Dermis blood vessel endothelial cell (primary cell): Measurements from ENCODE around the gene ANKS1A. TPM values are rescaled to one million over a fixed set of nuclear protein-coding genes. Genes with fewer than 3 reads are reported as not detected.
A peak's percentile ranks its signal among the peaks of the same experiment; 100 is the strongest.
"Not testable (repeated sequence)": the region's sequence is repeated elsewhere in the genome, so short reads cannot be mapped to it uniquely, and the experiment has no call there.

Experiments used
- DNase-seq: peaks from one replicate; pipeline ENCODE4 v3.0.0; 2010
- total RNA-seq: library from RNA; depleted of rRNA; stranded (reverse); fragments of >200 nt; gene quantifications from 2 replicates; pipeline ENCODE4 v1.2.3, GENCODE V29; 2014

The ANKS1A gene
- total RNA-seq, 1 donor from 2014 or later, result 53.6 TPM

DNA sequence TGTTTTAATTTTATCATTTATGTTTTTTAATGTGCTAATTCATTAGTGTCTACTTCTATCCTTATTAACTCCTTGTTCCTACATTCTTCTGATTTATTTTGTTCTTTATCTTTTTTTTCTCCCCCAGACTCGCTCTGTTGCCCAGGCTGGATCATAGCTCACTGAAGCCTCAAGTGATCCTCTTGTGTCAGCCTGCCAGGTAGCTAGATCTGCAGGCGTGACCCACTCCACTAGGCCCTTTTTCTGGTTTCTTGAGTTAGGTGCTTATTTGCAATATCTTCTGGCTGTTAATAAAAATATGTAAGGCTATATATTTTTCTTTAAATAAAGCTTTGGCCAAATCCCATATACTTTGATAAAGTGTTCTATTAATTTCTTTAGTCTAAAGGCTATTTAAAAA, 4.1 kb upstream of the ANKS1A start:
- no peak for DNase-seq

GRCh38 chr6:34885837-34886236, 3.2 kb upstream of the ANKS1A start:
- DNase-seq, result not testable (repeated sequence)

GRCh38 chr6:34887753-34888513, 1.1 kb upstream of the ANKS1A start, which contains the start of gene TAF11:
Gene TAF11, minus strand, starts transcription at chr6:34888042. Its CDS starts 85 bp downstream, at chr6:34887957.
- DNase-seq, result peak; percentile 96

DNA sequence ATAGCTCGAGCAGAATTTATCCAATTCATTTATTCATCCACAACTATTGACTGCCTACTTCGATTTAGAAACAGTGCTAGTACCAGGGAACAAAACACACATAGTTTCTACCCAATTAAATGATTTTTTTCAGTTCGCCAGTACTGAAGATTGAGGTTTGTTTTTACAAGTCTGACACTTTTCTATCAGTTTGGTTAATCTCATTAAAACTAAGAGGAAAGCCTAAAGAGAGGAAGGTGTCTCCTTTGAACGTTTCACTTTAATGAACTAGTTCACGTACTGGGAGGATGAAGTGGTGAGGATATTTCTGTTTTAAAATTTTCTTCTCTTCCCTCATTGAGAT, 570 bp upstream of the ANKS1A start:
- DNase-seq, result no peak

DNA sequence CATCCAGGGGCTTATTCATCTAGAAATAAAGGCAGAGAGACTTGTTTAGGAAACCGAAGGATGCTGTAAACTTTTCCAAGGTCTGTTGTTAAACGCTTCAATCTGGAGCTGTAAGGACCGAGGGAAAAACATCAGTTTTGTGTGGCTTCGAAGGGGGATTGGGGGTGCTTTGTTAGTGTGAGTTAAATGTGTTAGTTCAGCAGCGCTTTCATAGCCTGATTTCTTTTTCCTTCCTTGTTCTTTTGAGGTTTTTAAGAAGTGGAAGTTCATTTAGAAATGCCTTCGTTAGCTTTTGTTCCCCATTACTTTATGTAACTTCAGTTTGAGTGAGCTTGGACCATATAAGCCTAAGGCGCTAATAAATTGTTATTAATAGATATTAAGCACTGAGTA, 1.5 kb downstream of the ANKS1A start:
- no peak for DNase-seq

DNA sequence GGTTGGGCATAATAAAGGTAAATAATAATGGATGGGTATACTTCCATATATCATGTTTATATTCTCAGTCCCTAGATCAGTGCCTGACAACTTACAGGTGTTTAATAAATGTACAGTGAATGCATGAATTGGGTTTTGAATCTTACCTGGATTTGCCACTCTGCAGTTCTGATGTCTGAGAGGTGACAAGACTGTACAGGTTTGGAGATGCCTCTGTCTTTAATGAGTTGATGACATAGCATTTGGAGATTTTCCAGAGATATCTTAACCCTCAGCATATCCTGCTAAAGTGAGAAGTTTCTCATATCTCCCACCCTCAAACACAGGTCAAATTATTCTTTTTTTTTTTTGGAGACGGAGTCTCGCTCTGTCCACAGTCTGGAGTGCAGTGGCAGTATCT, 2.2 kb downstream of the ANKS1A start:
- no peak for DNase-seq

DNA sequence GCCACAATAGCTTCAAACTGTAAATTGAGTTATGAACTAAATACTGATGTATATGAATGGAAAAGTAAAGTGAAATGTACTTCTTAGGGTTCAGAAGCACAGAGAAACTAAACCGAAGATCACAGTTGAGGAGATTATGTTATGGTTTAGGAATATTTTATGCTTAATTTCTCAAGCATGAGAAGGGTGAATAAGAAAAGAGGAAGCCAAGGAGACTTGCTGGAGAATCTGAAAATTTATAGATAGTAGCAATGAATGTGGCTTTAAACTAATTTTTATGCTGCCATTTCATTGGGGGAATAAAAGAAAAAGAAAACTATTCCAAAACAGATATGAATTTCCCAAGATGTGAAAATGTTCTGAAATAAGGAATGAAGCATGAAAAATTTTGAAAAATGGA, 5.6 kb downstream of the ANKS1A start:
- DNase-seq, result no peak

DNA sequence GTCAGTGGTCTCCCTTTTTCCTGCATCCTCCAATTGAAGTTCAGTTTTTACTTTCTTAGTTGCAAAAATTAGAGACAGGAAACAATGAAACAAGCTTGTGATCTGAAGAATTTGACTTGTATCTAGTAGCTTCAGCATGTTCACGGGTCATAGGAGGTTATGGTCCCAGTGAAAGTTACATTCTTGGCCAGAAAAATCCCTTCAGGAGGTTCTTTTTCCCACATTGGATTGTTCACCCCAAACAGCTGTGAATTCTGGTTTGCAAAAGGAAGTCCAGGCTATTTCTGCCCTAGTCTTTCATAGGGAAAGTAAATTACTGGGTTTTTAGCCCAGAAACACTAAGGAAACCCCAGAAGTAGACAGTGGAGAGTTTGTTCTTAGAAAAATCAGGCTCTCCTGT, 8.1 kb downstream of the ANKS1A start:
- no peak for DNase-seq

GRCh38 chr6:34897716-34898115, 8.7 kb downstream of the ANKS1A start:
- no peak for DNase-seq

DNA sequence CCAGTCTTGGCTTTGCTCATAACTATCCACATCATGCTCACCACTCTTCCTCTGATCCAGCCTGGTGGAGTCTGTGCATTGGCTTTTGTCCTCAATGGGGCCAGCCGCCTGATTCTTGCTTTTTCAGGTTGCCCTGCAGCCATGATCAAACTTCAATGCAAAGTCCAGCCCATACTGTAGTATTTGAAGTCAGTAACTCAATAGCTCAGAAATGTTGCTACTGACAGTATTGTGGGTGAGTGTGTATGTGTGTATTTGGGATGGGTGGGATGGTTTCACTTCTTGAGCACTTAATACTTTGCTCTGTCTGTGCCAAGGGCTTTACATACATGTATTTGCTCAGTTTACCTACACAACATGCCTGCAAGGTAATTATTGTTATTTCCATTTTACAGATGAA, 10.7 kb downstream of the ANKS1A start:
- DNase-seq, result not testable (repeated sequence)

DNA sequence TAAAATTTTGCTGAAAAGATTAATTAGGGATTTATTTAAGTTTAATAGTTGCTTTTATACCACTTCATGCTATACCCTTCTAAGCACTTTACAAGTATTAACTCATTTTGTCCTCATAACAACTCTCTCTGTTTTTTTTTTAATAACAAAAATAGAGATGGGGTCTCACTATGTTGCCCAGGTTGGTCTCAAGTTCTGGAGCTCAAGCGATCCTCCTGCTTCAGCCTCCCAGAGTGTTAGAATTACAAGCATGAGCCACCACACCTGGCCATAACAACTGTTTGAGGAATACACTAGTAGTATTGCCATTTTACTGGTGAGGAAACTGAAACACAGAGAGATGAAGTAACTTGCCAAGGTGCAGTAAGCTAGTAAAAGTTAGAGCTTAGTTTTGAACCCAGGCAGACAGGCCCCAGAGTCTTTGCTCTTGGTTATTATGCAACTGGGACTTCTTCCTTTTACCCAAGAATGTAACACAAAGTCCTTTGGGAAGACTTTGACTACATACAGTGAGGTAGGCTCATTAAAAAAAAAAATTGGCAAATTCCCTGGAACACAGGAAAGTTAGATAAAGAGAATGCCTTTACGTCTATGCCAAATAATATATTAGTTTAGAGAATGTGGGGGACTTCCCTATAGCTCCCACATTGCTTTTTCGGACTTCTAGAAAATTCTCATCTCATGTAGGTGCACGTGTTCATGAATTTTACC, 11.4 kb downstream of the ANKS1A start:
- DNase-seq, result no peak

DNA sequence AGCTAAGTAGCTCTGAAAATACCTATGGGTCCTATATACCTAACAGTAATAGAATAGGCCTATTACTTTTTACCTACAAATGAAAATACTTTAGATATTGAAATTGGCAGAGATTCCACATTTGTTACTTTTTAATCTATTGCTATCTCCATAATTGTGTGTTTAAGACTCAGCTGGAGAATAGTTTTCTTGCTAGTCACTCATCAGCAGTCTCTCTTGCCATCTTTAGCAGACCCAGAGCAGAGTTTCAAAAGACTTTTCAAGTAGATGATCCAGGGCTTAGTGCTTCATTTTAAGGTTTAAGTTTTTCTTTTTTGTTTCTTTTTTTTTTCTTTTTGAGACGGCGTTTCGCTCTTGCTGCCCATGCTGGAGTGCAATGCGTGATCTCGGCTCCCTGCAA, 12.9 kb downstream of the ANKS1A start:
- no peak for DNase-seq

- no peak for DNase-seq
These were observed 16.0 kb downstream of the ANKS1A start for GRCh38 chr6:34904990-34905613.

DNA sequence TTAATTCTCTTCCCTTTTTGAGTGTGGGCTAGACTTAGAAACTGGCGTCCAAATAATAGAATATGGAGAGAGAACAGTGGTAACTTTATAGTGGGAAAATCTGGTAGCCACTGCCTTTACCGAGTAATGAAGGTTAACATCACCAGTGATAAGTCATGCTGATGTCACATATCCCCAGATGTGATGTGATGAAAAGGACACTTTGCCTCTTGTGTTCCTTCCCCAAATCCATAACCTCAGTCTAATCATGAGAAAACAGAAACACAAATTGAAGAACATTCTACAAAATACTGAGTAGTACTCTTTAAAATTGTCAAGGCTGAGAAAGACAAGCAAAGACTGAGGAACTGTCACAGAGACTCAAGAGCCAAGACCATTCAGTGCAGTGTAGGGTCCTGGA, 17.8 kb downstream of the ANKS1A start:
- no peak for DNase-seq

GRCh38 chr6:34908194-34908593, 19.1 kb downstream of the ANKS1A start:
- DNase-seq, result no peak

GRCh38 chr6:34909320-34909883, 20.3 kb downstream of the ANKS1A start:
- DNase-seq, result no peak

DNA sequence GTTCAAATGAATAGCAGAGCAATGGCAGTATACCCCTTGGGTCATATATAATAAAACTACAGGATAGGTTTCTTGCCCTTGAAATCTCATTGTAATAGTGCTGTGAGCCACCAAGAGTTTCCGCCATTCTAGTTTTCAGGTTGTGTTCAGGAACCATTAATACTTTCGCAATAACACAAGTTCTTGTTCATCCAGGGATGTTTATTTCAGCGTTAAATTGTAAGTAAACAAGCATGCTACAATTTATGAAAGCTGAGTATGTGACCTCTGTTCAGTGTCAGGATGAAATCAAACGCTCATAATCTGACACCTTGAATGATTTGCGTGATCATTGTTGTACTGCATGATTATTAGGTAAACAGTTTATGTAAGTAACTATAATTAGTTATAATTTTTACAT, 22.8 kb downstream of the ANKS1A start:
- DNase-seq, result no peak

GRCh38 chr6:34912715-34913464, 23.8 kb downstream of the ANKS1A start:
- DNase-seq, result peak; percentile 59

- peak; percentile 17 for DNase-seq
These were observed 25.3 kb downstream of the ANKS1A start for GRCh38 chr6:34914358-34914757.

GRCh38 chr6:34916348-34916967, 27.4 kb downstream of the ANKS1A start:
- DNase-seq, result no peak

DNA sequence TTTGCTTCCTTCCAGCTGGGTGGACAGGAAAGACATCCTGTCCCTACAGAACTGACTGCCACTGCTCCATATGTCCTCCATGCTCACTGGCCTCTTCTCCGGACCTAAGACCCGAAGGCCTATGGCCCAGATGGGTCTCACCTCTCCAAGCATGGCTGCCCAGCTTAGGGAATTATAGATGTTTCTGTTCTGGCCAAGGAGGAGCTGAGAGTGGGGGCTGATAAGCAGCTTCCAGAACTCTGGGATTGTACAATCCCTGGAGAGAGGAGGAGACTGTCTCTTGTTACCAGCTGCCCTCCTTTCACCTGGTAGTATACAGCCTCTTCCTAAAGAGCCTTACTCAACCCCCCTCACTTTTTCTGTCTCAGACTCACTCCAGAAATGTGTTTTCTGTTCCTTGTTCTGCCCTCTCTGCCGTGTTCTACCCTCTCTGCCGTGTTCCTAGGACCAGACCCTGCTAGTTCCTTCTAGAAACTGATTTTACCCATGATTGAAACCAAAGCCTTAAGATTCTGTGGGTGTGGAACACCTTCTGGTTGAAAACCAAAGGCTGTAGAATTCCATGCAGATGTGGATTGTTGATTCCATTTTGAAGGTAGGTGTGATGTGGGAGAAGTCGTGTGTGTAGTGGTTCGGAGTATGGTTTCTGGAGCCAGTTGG, 28.7 kb downstream of the ANKS1A start:
- DNase-seq, result no peak

GRCh38 chr6:34919651-34920050, 30.6 kb downstream of the ANKS1A start:
- peak; percentile 83 for DNase-seq
